PC-3 (cell line): Measurements from ENCODE around the gene DYNC1LI2. TPM values are rescaled to one million over a fixed set of nuclear protein-coding genes. Genes with fewer than 3 reads are reported as not detected.

Source experiments
- ATAC-seq: fragments of 200-7000 bp; cut with Tn5 transposase; 2 replicates; pipeline ENCODE4 v1.9.1; 2020; ENCODE audit warnings: mild to moderate bottlenecking, moderate library complexity
- BruUV-seq: library from RNA; stranded (reverse); fragments of 400-500 nt; replicated peaks from 2 replicates; lab custom pipeline; 2021; lab: Mats Ljungman, UMichigan
- CTCF ChIA-PET: fragments of 300-600 bp; sonication (Branson Sonifier 250); formaldehyde crosslinking; loops from one replicate; lab custom pipeline; 2022; ENCODE audit warnings: antibody characterized with exemption; lab: Charles Lee
- POLR2A ChIA-PET: fragments of 300-600 bp; sonication (Branson Sonifier 250); formaldehyde crosslinking; loops from one replicate; lab custom pipeline; 2022; ENCODE audit warnings: antibody characterized with exemption; ENCODE audit not compliant: unreplicated experiment; lab: Charles Lee
- DNase-seq: peaks from one replicate; pipeline ENCODE4 v3.0.0-alpha.2; 2015
- H2AFZ ChIP-seq: fragments of 300-600 bp; sonication (generic); 2 replicates; pipeline ENCODE4 v1.6.0; 2016; ENCODE audit warnings: antibody characterized with exemption, low read length
- H3F3A ChIP-seq: fragments of 300-600 bp; sonication (generic); one replicate; pipeline ENCODE4 v1.6.0; 2017; ENCODE audit warnings: antibody characterized with exemption, low read length, control low read depth, mild to moderate bottlenecking; ENCODE audit not compliant: unreplicated experiment
- H3K27ac ChIP-seq: fragments of 300-600 bp; sonication (generic); 2 replicates; pipeline ENCODE4 v1.5.1; 2016; ENCODE audit warnings: mild to moderate bottlenecking, low read length
- H3K27me3 ChIP-seq: fragments of 300-600 bp; sonication (generic); 2 replicates; pipeline ENCODE4 v1.6.1; 2016; ENCODE audit warnings: low read length, mixed read lengths
- H3K36me3 ChIP-seq: fragments of 300-600 bp; sonication (generic); 2 replicates; pipeline ENCODE4 v1.6.1; 2016; ENCODE audit warnings: low read depth, mixed run types, low read length, mixed read lengths
- H3K4me1 ChIP-seq: fragments of 300-600 bp; sonication (generic); 2 replicates; pipeline ENCODE4 v1.5.1; 2016; ENCODE audit warnings: low read length; ENCODE audit not compliant: insufficient read depth
- H3K4me2 ChIP-seq: fragments of 300-600 bp; sonication (generic); 2 replicates; pipeline ENCODE4 v1.6.0; 2016; ENCODE audit warnings: low read length
- H3K4me3 ChIP-seq: fragments of 300-600 bp; sonication (generic); 2 replicates; pipeline ENCODE4 v1.5.1; 2016; ENCODE audit warnings: mild to moderate bottlenecking, low read length, mixed read lengths
- H3K79me2 ChIP-seq: fragments of 300-600 bp; sonication (generic); 2 replicates; pipeline ENCODE4 v1.6.1; 2017; ENCODE audit warnings: low read length, mixed read lengths
- H3K9ac ChIP-seq: fragments of 300-600 bp; sonication (generic); 2 replicates; pipeline ENCODE4 v1.6.0; 2016; ENCODE audit warnings: mild to moderate bottlenecking, low read length
- H3K9me2 ChIP-seq: fragments of 300-600 bp; sonication (generic); replicated peaks from 2 replicates; pipeline ENCODE4 v1.6.1; 2016; ENCODE audit warnings: mixed run types, low read length, mixed read lengths
- H3K9me3 ChIP-seq: fragments of 300-600 bp; sonication (generic); 2 replicates; pipeline ENCODE4 v1.6.1; 2016; ENCODE audit warnings: low read length, mixed read lengths
- H4K20me1 ChIP-seq: fragments of 300-600 bp; sonication (generic); 2 replicates; pipeline ENCODE4 v1.6.1; 2016; ENCODE audit warnings: low read length, mixed read lengths
- CTCF ChIP-seq: fragments of 300-600 bp; sonication (generic); conservative IDR thresholded peaks from 2 replicates; pipeline ENCODE4 v1.5.1; 2017; ENCODE audit warnings: antibody characterized with exemption, low read depth, mild to moderate bottlenecking, low read length
- EZH2 ChIP-seq: fragments of 300-600 bp; sonication (generic); IDR thresholded peaks from one replicate; pipeline ENCODE4 v1.6.1; 2017; ENCODE audit warnings: antibody characterized with exemption, mild to moderate bottlenecking, low read length; ENCODE audit not compliant: unreplicated experiment
- EZH2phosphoT487 ChIP-seq: fragments of 300-600 bp; sonication (generic); IDR thresholded peaks from 2 replicates; pipeline ENCODE4 v1.6.1; 2018; ENCODE audit warnings: mild to moderate bottlenecking, antibody characterized with exemption, low read length, borderline replicate concordance
- intact Hi-C: fragments of 100-400 bp; cut with micrococcal nuclease; formaldehyde crosslinking; loops from 2 replicates; pipeline ENCODE4 v1.9.0; 2023
- total RNA-seq: library from RNA; depleted of rRNA; stranded (reverse); fragments of >200 nt; gene quantifications from 2 replicates; pipeline ENCODE4 v1.2.3, GENCODE V29; 2014

The DYNC1LI2 gene
- total RNA-seq, 1 experiment from 2014 or later, result 63.9 TPM

- ChIA-PET POLR2A (no interaction called here), CTCF (no interaction called here)
- Histone ChIP-seq H3K36me3 (no peaks in the 10 kb centered on the region), H2AFZ (no peak overlapping the region), H3K9ac (no peak overlapping the region), H3K4me3 (no peak overlapping the region), H3F3A (no peaks in the 10 kb centered on the region), H3K27me3 (no peaks in the 10 kb centered on the region), H3K4me1 (no peaks in the 10 kb centered on the region), H3K9me3 (no peaks in the 10 kb centered on the region), H4K20me1 (no peaks in the 10 kb centered on the region), H3K79me2 (no peaks in the 10 kb centered on the region), H3K4me2 (no peak overlapping the region), H3K27ac (no peak overlapping the region), H3K9me2 (no peaks in the 10 kb centered on the region)
- ATAC-seq, result no peak
- intact Hi-C loops, result no loop called here
- TF ChIP-seq CTCF, result no peak
- TF ChIP-seq EZH2phosphoT487, result no peak
- TF ChIP-seq EZH2, result no peak
- DNase-seq, result no peak
- BruUV-seq, result no TSS peak
Measured at GRCh38 chr16:66706506-66706880, 44.9 kb downstream of the DYNC1LI2 start.

- intact Hi-C loops, result no loop called here
- no peaks in the 10 kb centered on the region for H3F3A ChIP-seq
- no peak for DNase-seq
- no peaks in the 10 kb centered on the region for H3K27me3 ChIP-seq
- no peak overlapping the region for H3K4me2 ChIP-seq
- H4K20me1 ChIP-seq, result no peaks in the 10 kb centered on the region
- H3K4me1 ChIP-seq, result no peaks in the 10 kb centered on the region
- no peaks in the 10 kb centered on the region for H3K36me3 ChIP-seq
- no TSS peak for BruUV-seq
- POLR2A ChIA-PET, result no interaction called here
- no peaks in the 10 kb centered on the region for H3K9me2 ChIP-seq
- H3K79me2 ChIP-seq, result no peaks in the 10 kb centered on the region
- no peak for ATAC-seq
- TF ChIP-seq EZH2phosphoT487 (no peak), EZH2 (no peak), CTCF (no peak)
- H3K4me3 ChIP-seq, result no peak overlapping the region
- no peak overlapping the region for H3K27ac ChIP-seq
- no peak overlapping the region for H2AFZ ChIP-seq
- H3K9ac ChIP-seq, result no peak overlapping the region
- no peaks in the 10 kb centered on the region for H3K9me3 ChIP-seq
- CTCF ChIA-PET, result no interaction called here
Measured at GRCh38 chr16:66705790-66706505, 45.5 kb downstream of the DYNC1LI2 start.

- H3K4me1 ChIP-seq, result no peaks in the 10 kb centered on the region
- H3K9me3 ChIP-seq, result no peaks in the 10 kb centered on the region
- BruUV-seq, result no TSS peak
- H3K27me3 ChIP-seq, result no peaks in the 10 kb centered on the region
- no peak for TF ChIP-seq CTCF
- no peak for ATAC-seq
- H3K4me2 ChIP-seq, result no peak overlapping the region
- no peak overlapping the region for H3K27ac ChIP-seq
- H4K20me1 ChIP-seq, result no peaks in the 10 kb centered on the region
- intact Hi-C loops, result no loop called here
- H3K79me2 ChIP-seq, result no peaks in the 10 kb centered on the region
- no peaks in the 10 kb centered on the region for H3F3A ChIP-seq
- no peak overlapping the region for H3K9ac ChIP-seq
- H3K4me3 ChIP-seq, result no peak overlapping the region
- H3K9me2 ChIP-seq, result no peaks in the 10 kb centered on the region
- POLR2A ChIA-PET, result no interaction called here
- no peak for DNase-seq
- CTCF ChIA-PET, result no interaction called here
- no peak overlapping the region for H2AFZ ChIP-seq
- H3K36me3 ChIP-seq, result no peaks in the 10 kb centered on the region
Measured at GRCh38 chr16:66703406-66704215, 47.8 kb downstream of the DYNC1LI2 start.
